GM10266 (cell line): ENCODE data around the gene SPRED1.

ENCODE experiments used
- DNase-seq: peaks from one replicate; pipeline ENCODE4 v3.0.0; 2012; ENCODE audit errors: extremely low spot score
- TF ChIP-seq, protein P1 (sequence below): IDR thresholded peaks from 2 replicates; pipeline ENCODE4 v1.5.1; 2012; ENCODE audit warnings: mild to moderate bottlenecking, low read depth; ENCODE audit not compliant: control insufficient read depth, insufficient read depth; ENCODE audit errors: missing control alignments

The SPRED1 gene

DNA sequence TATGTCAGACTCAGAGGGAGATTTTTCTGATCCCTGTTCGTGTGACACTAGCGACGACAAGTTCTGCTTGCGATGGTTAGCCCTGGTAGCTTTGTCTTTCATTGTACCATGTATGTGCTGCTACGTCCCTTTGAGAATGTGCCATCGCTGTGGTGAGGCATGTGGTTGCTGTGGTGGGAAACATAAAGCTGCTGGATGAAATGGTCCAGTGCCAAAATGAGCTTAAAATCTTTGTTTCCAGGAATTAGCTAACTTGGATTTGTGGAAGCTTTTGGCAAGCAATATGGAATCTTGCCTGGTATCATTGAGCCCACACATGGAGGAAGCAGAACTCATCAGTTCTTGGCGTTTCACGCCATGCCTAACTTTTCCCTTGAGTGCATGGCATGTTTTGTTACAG, 98.8 kb downstream of the SPRED1 start:
- TF ChIP-seq, protein P1, sequence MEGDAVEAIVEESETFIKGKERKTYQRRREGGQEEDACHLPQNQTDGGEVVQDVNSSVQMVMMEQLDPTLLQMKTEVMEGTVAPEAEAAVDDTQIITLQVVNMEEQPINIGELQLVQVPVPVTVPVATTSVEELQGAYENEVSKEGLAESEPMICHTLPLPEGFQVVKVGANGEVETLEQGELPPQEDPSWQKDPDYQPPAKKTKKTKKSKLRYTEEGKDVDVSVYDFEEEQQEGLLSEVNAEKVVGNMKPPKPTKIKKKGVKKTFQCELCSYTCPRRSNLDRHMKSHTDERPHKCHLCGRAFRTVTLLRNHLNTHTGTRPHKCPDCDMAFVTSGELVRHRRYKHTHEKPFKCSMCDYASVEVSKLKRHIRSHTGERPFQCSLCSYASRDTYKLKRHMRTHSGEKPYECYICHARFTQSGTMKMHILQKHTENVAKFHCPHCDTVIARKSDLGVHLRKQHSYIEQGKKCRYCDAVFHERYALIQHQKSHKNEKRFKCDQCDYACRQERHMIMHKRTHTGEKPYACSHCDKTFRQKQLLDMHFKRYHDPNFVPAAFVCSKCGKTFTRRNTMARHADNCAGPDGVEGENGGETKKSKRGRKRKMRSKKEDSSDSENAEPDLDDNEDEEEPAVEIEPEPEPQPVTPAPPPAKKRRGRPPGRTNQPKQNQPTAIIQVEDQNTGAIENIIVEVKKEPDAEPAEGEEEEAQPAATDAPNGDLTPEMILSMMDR, result no peak
- DNase-seq, result no peak

DNA sequence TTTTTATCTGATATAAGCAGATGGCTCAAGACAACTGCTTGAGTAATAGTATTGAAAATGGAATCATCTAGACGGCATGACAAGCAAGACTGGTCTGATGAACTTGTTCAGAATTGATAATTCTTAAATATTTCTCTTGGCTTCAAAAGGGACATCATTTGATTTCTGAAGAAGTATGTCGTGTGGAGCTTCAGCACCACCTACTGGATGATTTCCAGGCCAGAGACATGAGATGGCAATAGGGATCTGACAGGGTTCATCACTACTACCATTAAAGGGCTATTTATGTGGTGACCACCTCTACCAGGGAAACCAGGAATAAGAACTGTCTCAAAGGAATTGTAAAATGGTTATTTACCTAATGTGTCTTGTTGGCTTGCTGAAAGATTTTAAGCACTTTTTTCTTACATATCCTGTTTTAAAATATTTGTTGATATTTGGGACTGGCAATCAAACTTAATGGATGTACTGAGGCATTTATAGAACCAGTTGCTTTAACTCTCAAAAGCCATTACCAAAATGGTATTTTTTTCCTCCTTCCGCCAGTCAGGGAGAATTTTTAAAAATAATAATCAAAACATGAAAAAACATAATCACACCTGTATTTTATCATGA, 101.8 kb downstream of the SPRED1 start:
- DNase-seq, result peak; percentile 40
- TF ChIP-seq, protein P1, result peak; percentile 74

DNA sequence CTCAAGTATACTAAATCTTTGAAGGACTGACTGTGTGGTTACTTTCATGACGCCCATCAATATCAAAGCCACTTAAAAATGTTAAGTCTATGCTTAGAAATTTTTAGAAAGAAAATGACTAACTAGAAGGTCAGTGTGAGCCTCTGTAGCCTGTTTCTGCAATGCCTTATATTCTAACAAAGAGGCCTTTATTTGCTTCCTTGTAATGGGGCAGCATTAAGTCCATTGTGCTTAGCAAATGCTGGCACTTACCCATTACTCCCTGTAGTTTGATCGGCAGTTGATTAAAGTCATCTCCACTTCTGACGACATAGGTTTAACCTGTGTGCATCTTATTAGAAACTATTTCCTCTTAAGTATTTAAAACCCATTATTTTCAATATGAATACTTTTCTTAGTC, 109.7 kb downstream of the SPRED1 start:
- TF ChIP-seq, protein P1, result no peak
- no peak for DNase-seq

DNA sequence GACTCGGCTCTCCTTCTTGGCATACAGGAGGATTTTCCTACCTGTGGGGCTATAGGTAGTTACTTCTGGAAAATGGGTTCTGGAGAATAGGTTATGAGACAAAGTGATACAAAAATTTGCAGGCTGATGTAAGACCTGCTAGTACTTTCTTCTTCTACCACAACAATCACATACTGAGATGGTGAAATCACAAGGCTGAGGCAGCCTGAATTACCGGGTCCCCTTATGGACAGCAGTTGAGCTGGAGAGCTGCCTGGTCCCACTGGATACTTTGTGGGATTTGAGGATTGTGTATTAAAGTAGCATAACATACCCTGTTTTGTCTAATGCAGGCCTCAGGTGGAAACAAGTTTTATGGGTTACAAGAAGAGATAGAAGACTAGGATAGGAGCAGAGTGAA, 114.8 kb downstream of the SPRED1 start:
- TF ChIP-seq, protein P1, result no peak
- no peak for DNase-seq

DNA sequence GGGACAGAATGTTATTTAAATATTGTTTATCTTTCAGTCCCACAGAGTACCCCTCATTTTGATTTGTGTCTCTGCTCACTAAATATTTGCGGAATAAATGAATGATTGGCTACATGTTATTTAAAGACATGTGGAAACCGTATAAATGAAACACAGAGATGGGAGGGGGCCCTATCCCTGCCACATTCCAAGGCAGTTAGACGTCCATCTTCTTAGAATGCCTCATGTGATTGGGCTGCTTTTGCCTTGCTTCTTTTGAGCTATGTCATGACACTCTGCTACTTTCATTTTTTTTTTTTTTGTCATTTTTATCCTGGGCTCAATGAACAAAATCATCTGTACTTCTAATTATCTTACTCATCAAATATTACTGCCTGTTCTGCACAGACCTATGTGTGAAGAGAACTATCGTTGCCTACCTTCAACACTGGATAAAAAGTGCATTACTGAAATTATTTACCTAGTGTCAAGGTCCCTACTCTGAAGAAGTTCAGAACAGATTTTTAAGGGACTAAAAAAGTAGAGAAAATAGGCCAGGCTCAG, 117.4 kb downstream of the SPRED1 start:
- DNase-seq, result no peak
- TF ChIP-seq, protein P1, result no peak

DNA sequence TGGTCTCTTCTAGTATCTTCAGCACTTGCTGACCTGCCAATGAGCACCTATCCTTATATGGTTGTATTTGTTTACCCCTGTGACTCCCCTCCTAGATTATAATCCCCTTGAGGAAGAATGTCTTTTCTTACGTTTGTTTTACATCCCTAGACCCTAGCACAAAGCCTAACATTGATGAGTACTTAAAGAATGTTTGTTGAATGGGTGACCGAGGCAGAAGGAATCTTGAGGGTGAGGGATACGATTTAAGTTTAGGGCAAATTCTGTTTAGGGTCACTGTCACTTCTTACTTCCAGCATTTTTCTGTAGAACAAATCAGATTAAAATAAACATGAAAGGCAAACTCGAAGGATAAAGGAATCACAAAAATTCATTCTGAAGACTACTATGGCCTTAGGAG, 120.4 kb downstream of the SPRED1 start:
- TF ChIP-seq, protein P1, result no peak
- no peak for DNase-seq

DNA sequence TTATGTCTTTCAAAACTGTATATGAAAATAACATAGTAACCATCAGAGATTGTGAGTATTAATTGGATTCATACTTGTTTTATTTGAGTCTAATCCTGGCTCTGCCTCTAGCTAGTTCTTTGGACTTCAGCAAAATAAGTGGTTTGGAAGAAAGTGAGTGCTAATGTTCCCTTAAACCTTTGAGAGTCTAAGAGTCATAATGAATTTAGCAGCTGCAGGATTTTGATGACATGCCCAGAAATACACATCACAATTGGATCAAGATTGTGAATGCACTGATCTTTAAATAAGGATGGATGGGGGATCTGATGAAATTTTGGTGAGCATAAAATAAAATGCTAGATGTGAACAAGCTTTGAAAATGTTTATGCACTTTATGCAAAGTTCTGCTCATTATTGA, 121.4 kb downstream of the SPRED1 start:
- TF ChIP-seq, protein P1, result no peak
- no peak for DNase-seq
